SKM-1 treated with dmso at 0.1 percent for 144 hours (cell line): Measurements from ENCODE around the gene SLC37A3.
"Not testable (repeated sequence)": the region's sequence is repeated elsewhere in the genome, so short reads cannot be mapped to it uniquely, and the experiment has no call there.

Experiments used
- DNase-seq: peaks from one replicate; lab custom pipeline; 2025; ENCODE audit not compliant: unreplicated experiment; lab: John Stamatoyannopoulos, UW

SLC37A3 gene, protein sequence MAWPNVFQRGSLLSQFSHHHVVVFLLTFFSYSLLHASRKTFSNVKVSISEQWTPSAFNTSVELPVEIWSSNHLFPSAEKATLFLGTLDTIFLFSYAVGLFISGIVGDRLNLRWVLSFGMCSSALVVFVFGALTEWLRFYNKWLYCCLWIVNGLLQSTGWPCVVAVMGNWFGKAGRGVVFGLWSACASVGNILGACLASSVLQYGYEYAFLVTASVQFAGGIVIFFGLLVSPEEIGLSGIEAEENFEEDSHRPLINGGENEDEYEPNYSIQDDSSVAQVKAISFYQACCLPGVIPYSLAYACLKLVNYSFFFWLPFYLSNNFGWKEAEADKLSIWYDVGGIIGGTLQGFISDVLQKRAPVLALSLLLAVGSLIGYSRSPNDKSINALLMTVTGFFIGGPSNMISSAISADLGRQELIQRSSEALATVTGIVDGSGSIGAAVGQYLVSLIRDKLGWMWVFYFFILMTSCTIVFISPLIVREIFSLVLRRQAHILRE

DNA sequence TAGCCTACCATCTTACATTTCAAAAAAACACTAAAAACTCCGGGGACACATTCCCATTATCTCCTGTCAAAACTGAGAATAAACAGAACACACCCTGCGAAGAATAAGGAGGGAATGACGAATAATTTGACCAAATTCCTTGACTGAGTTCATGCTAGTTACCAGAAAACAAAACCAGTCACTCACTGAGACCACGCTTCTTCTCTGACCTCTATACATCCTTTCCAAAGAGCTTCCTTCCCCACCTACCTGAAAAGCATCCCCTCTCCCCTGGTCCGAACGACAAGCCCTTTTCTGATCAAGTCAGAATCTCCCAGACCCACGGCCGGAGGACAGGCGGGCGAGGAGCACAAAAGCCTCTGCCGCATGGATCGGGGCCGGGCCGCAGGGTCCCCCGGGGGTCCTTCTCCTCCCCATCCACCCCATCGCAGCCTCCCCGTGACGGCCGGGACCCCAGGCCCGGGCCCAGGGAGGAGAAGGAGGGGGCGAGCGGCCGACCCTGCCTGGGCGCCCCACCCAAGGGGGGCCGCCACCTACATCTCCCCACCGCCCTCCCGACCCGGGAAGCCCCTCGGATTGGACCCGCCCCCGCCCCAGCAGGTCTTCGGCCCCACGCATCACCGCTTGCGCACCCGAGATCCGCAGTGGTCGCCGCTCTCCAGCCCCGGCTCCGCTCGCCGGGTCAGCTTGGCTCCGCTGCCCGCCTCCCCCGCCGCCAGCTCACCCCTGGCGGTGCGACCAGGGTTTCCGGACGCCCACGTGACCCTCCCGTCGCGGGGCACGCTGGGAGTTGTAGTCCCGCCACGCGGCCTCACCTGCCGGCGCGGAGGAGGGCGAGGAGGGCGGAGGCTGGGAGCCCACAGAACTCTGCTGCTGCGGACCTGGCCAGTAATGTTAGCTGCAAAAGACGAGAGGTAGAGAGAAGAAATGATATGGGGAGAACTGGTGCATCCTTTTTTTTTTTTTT lies at the start of gene SLC37A3:
Gene SLC37A3, minus strand, starts transcription at position 747 of the 967 bp plus-strand sequence. CDS start 16,004 bp downstream, outside the sequence.
- no peak for DNase-seq

DNA sequence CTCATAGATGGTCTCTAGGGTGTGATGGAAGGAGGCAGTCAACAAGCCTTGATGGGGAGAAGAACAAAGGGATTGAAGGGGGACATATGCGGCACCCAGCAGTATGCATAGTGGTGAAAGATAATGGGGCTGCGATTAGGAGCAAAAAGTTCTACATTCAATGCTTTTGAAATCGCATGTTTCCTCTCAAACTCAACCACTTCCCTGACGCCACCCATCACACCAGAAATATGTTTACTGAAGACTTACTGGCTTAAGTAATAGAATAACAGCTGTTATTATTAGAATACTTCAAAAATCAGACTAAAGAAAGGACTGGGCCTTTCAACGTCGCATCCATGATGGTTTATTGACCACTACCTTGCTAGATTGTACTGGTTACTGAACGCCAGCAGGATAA lies 49.5 kb upstream of the SLC37A3 start:
- DNase-seq = no peak

DNA sequence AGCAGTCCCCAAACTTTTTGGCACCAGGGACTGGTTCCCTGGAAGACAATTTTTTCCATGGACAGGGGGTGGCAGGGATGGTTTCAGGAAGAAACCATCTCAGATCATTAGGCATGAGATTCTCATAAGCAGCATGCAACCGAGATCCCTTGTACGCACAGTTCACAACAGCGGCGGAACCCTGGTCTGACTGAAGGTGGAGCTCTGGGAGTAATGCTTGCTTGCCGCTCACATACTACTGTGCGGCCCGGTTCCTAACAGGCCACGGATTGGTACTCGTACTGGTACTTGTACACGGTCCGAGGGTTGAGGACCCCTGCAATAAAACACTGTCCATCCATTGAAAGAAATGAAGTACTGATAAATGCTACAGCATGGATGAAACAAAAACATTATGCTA lies 48.1 kb upstream of the SLC37A3 start:
- DNase-seq = no peak

DNA sequence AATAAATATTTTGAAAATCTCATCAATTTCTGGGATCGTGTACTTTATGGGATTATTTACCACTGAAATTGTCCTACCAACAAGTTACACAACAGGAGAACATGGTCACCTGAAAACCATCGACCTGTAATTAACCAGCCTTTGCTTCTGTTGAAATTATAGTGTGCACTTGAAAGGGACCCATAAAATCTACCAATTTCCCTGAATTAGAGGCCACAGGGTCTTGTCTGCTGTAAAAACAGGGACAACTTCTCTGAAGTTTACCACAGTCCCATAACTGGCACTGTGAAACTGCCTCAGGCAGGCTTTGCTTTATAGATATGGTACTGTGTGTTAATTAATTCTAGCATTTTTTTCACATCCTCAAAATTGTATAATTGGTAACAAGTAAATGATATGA lies 43.2 kb upstream of the SLC37A3 start:
- DNase-seq = no peak

DNA sequence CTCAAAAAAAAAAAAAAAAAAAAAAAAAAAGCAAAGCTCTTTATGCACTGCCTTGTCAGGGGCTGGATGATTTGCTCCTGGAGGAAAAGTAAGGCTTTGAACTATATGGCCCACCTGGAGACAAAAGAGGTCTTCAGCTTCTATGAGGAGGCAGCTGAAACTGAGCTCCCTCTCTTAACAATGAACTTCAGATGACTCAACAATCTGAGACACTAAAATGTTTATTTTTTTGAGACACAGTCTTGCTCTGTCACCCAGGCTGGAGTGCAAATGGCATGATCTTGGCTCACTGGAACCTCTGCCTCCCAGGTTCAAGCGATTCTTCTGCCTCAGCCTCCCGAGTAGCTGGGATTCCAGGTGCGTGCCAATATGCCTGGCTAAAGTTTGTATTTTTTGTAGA lies 42.3 kb upstream of the SLC37A3 start:
- DNase-seq = no peak

DNA sequence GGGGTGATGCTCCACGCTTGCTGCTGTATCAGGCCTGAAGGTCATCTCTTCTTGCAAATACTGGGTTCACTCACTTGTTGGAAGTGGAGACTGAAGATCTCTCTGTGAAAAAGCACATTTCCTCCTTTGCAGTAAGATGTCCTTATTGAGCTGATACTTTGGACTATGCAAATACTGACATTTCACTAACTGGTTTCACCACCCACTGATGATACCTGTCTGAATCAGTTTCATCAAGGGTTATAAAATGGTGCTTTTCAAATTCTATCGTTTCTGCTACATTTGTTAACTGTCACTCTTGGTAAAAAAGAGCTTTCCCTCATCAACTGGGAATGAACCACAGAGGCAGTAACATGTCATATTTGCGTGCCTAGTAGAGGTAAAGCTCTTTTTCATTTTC lies 41.0 kb upstream of the SLC37A3 start:
- DNase-seq = no peak

DNA sequence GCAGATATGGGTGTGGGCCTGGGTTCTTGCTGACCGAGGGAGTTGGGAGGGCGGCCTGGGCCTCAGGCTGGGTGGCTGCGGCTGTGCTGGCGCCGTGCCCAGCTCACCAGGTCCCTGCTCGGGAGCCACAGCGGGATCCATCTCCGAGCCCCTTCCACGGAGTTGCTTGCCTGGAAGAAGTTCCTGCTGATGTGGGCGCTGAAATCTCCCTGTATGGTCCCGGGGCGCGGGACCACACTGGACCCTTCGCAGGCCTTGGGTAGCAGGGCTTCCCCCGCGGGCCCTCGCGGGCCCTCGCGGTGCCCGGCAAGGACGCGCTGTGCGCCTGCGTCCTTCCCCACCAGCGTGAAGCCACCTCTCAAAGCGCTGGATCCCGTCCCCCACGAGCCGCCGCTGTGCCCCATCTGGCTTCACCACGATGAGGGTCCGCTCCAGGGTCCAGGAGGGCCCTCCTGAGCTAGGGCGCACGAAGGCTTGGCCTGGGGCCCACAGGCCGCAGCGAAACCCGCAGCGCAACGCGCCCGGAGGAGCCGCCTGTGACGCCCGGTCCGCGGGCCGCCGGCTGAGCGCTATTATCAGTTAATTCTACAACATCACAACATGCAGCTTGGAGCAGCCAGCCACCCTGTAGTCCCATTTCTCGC lies 37.0 kb upstream of the SLC37A3 start:
- no peak for DNase-seq

DNA sequence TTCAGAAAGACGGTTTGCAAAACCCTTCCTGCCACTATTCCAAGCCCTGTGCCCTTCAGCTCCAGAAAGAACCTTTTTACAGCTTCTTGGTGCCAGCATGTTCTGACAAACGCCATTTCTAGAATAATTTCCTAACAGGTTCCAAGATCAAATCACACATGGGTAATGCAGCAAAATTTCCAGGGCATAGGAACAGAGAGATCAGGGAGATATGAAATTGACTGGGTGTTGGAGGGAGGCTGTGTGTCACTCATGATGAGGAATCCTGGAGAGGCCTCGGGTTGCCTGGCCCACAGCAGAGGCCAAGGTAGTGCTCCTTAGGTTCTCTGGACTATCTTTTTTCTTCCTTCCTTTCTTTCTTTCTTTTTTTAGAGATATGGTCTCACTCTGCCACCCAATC lies 35.1 kb upstream of the SLC37A3 start:
- no peak for DNase-seq

DNA sequence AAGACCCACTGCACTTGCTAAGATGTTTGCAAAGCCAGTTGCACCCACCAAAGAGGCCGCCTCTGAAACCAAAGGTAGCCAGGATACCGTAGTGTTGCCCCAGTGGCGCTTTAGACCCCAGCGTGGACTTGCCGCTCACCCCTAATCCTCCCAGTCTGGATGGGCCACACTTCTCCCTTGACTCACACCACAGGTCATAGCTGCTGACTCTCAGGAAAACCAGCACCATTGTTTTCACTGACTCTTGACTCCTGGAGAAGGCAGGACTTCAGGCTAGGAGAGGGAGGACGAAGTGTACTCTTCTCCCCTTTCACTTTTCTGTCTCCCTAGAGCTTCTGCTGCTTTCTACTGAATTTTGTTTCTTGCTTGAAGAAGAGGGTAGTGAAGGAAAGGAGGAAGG lies 27.8 kb upstream of the SLC37A3 start:
- no peak for DNase-seq

DNA sequence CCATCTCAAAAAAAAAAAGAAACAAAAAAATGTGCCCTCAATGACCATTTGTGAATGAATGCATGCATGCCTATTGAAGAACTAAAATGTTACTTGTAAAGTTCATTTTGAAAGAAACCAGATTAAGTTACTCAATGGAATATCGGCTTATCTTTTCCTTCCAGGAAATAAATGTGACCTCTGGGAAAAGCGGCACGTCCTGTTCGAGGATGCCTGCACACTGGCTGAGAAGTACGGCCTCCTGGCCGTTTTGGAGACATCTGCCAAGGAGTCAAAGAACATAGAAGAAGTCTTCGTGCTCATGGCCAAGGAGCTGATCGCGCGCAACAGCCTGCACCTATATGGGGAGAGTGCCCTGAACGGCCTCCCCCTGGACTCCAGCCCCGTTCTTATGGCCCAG lies 27.4 kb upstream of the SLC37A3 start:
- no peak for DNase-seq

DNA sequence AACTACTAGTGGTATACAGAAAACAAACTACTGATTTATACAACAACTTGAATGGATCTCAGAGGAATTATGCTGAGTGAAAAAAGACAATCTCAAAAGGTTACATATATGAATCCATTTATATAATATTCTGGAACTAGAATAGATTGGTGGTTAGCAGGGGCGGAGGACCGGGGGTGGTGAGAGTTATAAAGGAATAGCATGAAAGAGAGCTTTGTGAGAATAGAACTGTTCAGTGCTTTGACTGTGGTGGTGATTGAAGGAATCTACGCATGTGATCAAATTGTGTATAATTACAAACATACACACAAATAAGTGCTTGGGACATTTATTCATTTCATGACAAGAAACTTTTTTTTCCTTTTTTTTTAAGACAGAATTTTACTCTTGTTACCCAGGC lies 25.2 kb upstream of the SLC37A3 start:
- no peak for DNase-seq

DNA sequence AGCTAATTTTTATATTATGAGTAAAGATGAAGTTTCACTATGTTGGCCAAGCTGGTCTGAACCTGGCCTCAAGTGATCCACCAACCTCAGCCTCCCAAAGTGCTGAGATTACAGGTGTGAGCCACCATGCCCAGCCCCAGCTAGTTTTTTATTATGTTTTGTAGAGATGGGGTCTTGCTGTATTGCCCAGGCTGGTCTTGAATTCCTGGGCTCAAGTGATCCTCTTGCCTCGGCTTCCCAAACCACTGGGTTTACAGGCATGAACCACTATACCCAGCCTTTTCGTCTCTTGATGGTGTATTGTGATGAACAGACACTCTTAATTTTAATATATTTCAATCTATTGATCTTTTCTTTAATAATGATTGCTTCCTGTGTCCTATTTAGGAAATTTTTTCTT lies 23.2 kb upstream of the SLC37A3 start:
- no peak for DNase-seq

DNA sequence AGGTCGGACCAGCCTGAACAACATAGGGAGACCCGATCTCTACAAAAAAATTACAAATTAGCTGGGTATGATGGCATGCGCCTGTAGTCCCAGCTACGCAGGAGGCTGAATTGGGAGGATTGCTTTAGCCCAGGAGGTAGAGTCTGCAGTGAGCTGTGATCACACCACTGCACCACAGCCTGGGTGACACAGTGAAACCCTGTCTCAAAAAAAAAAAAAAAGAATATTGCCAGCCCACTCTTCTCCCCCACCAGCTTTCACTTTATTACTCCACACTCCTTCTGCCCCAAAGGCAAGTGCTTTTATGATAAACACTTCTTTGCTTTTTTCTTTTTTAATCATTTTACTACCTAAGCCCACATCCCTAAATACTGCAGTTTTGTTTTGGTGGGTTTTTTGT lies 20.3 kb upstream of the SLC37A3 start:
- no peak for DNase-seq

DNA sequence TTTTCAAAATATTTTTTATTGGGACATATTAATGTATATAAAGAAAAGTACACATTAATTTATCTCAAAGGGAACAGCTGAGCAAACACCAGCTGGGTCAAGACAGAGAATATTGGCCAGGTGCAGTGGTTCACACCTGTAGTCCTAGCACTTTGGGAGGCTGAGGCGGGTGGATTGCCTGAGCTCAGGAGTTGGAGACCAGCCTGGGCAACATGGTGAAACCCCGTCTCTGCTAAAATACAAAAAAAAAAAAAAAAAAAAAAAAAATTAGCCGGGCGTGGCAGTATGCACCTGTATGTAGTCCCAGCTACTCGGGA lies 19.8 kb upstream of the SLC37A3 start:
- DNase-seq = not testable (repeated sequence)

DNA sequence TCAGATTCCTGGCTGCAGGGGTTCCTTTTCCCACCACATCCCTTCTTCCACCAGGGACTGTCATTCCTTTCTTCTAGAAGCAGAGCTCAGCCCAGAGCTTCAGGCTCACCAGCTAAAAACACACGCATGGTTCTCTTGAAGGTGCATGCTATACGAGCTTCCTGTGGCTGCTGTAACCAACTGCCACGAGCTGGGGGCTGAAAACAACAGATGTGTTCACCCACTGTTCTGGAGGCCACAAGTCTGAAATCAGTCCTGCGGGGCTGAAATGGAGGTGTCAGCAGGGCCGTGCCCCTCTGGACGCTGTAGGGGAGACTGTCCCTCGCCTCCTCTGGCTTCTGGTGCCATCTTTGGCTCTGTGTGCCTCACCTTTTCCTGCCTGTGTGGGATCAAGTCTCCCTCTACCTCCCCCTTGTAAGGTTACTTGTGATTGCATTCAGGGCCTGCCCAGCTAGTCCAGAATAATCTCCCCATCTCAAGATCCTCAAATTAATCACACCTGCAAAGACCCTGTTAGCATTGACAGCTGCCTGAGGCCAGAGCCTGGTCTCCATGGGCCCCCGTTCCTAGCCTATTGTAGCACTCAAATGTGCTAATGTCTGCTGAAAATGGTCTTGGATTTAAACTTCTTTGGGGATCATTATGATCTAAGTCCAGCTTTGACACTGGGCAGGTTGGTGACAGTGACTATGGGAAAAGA lies 19.3 kb upstream of the SLC37A3 start:
- no peak for DNase-seq

DNA sequence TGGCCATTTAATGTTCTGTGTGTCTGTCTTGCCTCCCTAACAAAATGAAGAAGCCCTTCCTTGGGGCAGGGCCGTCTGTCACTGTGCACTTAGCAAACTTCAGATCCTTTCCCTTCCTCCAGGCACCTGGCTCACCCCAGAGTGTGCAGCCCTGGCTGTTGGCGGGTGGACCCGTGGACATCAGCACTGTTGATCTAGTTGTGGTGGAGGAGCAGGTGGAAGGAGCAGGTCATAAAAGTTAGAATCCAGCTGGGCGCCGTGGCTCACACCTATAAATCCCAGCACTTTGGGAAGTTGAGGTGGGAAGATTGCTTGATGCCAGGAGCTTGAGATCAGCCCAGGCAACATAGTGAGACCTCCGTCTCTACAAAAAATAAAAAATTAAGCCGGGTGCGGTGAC lies 18.2 kb upstream of the SLC37A3 start:
- DNase-seq = no peak

DNA sequence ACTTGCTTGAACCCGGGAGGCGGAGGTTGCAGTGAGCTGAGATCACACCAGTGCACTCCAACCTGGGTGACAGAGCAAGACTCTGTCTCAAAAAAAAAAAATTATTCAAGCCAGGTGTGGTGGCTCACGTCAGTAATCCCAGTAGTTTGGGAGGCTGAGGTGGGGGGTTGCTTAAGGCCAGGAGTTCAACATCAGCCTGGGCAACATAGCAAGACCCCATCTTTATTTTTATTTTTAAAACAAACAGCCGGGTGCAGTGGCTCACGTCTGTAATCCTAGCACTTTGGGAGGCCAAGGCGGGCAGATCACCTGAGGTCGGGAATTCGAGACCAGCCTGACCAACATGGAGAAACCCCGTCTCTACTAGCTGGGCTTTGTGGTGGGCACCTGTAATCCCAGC lies 17.5 kb upstream of the SLC37A3 start:
- not testable (repeated sequence) for DNase-seq

DNA sequence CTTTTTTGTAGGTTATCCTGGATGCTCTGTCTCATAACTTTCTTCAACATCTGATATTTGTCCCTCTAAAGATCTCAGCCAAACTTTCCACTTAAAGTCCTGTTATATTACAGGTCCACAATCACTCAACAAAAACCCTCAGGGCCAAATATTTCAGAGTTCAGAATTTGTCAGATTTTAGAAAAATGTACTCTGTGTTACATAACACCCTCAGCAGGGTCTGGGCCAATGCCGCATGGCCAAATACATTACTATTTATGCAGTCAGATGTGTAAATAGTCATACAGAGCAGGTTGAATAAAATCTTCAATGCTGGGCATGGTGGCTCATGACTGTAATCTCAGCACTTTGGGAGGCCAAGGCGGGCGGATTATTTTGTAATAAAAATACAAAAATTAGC lies 17.0 kb upstream of the SLC37A3 start:
- no peak for DNase-seq

DNA sequence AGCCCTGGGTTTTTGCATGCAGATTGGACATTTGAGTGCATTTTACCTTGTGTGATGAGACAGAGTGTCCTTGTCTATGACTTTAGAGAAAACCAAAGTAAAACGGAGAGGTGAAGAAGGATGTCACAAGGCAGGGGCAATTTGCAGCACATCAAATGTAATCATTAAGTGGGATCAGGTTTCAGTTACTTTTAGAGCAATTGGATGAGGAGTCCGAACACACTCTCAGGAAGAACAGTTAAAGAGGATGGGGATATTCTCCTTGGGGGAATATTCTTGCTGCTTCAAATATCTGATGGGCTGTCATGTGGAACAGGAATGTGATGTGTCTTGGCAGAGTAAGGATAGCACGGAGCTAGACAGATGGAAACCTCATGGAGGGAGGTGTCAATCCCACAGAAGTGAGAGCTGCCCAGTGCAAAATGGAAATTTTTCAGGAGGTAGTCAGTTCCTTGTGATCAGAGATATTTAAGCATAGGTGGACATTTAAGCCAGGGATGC lies 6.3 kb upstream of the SLC37A3 start:
- no peak for DNase-seq

DNA sequence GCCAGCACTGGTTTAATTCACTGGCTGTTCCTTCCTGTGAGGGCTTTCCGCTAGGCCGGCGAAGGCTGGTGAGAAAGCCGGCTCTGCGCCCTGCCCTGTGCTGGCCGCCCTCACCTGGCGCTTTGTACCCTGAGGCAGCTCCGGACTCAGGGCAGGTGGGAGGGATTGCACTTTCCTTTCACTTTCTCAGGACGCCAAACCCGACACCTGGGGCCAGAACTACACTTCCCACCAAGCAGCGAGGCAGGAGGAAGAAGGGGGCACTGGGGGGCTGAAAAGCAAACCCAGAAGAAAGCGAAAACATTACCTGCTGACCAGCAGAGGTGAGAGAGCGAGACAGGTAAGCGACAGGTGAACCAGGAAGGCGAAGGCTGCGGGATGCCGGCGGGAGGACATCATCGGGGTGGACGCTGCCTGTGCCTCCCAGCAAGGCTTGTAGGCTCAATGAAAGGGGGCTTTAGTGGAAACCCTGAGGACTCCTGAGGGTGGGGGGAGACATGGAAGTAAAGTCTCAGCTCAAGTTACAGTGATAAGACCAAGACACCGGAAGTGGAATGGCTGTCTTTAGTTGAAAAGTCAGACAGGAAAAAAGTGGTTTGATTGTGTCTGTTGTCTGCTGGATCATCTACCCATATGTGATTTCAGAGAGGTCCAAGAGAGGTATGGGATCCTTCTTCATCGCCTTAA lies 5.7 kb upstream of the SLC37A3 start, which contains the start of gene RAB19:
Gene RAB19, plus strand, starts transcription at position 181 of the 687 bp plus-strand sequence. CDS start 3,589 bp downstream, outside the sequence.
- DNase-seq = no peak
